GM12801 (cell line): Measurements from ENCODE around the gene DAPP1.

Experiments
- TF ChIP-seq, protein P1 (sequence below): IDR thresholded peaks from one replicate; pipeline ENCODE4 v1.5.1; 2011; ENCODE audit warnings: control low read depth; ENCODE audit not compliant: insufficient read length; ENCODE audit errors: extremely low read depth

DAPP1 gene

DNA sequence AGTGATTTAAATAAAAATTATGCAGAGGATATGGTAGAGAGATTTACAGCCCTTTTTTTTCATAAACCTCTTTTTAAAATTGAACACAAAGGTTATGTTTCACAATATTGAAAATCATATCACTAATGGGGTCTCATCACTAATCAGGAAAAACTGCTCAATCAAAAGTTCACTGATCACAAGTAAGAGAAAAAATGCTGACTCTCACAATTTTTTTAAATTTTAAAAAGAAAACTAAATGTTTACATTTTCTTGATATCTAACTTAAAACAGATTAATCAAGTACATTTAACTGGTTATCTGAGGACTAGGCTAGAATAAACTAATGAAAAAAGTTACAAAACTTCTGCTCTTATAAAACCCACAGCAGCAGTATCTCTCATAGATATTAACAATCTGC is 69.1 kb downstream of the DAPP1 start:
- TF ChIP-seq, protein P1, sequence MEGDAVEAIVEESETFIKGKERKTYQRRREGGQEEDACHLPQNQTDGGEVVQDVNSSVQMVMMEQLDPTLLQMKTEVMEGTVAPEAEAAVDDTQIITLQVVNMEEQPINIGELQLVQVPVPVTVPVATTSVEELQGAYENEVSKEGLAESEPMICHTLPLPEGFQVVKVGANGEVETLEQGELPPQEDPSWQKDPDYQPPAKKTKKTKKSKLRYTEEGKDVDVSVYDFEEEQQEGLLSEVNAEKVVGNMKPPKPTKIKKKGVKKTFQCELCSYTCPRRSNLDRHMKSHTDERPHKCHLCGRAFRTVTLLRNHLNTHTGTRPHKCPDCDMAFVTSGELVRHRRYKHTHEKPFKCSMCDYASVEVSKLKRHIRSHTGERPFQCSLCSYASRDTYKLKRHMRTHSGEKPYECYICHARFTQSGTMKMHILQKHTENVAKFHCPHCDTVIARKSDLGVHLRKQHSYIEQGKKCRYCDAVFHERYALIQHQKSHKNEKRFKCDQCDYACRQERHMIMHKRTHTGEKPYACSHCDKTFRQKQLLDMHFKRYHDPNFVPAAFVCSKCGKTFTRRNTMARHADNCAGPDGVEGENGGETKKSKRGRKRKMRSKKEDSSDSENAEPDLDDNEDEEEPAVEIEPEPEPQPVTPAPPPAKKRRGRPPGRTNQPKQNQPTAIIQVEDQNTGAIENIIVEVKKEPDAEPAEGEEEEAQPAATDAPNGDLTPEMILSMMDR = no peak

DNA sequence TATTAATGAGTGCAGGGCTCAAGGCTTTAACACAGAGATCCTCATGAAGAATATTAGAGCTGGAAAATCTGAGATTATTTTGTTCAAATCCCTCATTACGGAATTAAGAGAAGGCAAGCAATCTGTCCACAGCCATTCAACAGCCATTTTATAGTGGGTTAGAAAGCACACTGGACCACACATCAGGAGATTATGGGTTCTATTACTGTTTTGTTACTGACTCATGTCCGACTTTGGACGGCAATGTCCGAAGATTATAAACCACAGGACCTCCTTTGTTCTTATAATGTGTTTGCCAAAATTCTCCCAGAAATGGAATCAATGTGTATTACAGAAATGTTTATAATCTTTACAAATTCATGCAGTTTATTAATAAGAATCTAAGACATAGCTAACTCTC is 69.5 kb downstream of the DAPP1 start:
- TF ChIP-seq, protein P1 = no peak

DNA sequence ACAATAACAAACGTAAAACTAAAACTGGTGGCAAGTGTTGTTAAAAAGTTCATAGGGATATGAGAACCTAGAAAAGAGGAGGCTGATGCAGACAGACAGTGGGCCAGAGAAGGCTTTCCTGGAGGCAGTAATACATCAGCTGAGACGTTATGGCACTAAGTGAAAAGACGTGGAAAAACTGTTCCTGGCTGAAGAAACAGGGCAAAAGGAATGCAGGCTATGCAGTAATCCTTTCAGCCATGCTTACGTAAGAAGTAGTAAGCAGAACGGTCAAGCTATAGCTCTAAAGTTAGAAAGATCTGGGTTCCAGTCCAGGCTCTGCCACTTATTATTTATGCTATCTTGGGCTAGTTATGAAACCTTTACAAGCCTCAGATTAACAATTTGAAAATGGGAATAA is 71.2 kb downstream of the DAPP1 start:
- TF ChIP-seq, protein P1 = no peak

DNA sequence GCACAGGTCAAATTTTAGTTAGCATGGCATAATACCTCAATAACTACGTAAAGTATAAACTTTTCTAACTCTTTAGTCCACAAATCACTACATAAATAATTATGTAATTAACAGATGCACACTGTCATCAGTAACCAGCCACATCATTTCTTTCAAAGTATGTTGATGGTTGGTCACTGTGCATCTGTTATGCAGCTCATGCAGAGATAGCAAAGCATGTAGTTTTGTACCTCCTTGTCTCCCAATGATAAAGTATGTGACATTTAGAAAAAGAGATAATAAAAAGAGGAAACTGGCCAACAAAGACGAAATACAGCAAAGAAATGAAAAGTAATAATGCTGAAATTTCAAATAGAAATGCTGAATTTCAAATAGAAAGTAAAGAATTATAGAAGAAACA is 74.7 kb downstream of the DAPP1 start:
- TF ChIP-seq, protein P1 = no peak

DNA sequence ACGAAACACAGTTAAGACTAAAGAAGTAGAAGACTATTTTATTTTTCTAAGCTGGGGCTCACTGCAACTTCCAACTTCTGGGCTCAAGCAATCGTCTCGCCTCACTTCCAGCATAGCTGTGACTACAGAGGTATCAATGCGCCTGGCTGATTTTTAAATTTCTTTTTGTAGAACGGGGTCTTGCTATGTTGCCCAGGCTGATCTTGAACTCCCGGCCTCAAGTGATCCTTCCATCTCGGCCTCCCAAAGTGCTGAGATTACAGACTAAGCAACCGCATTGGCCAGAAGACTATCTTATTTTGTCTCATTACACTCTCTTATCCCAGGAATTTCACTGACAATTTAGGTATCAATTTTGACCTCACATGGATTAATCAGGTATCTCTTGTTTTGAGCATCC is 76.4 kb downstream of the DAPP1 start:
- TF ChIP-seq, protein P1 = no peak

DNA sequence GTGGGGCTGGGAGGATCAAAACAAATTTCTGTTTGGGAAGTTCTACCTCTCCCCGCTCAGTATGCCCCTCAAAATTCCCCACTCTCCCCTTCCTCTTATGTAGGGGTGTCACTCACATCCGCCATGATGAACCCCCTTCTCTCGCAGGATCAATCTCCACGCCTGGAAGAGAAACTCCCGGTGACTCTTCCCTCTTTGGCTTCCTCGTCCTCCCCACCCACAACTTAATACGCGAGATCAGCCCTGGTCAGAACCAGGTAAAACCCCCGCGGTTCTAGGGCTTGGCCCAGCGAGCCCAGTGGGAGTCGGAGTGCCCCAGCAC is 77.2 kb downstream of the DAPP1 start:
- TF ChIP-seq, protein P1 = no peak

DNA sequence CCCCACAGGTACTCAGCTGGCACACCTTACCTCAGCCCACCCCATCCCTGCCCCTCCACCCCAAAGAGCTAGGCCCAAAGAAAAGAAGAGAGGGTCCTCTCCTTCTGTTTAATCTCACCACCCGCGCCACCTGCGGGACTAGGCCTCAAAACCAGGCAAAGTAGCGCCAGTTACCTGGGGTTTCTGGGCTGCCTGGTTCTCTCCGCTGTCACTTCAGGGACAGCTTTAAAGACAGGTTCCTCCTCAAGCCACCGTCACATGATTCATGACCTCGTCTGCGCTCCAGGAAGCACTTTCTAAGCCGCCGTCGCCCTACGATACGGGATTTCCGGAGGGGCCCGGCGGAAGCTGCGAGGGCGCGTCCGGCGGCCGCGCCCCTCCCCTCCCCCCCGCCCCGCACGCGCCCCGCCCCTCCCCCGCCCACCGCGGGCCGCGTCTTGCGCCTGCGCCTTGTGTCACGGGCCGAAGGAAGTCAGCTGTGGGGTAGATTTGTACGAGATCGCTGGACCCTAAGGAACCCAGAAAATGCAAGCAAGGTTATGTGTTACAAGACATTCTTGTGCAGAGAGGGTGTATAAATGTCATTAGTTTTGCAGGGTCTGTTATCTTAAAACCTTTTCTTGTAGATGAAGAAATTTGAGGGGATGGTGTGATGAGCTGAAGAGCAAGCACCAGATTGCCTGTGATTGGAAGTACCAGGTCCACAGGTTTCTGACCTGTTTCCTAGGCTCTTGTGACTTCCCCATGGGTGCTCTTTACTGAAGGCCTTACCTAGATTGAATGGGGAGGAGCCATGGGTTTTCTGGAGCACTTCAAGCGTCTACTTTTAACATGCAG is 77.8 kb downstream of the DAPP1 start, which contains the start of gene LAMTOR3:
Gene LAMTOR3 (minus strand): TSS at position 267 of the 837 bp plus-strand sequence. CDS start 464 bp downstream, outside the sequence.
- TF ChIP-seq, protein P1 = no peak
